Epithelial cell of esophagus (primary cell): Measurements from ENCODE around the gene PTPRT.

Experiments used
- DNase-seq: peaks from one replicate; pipeline ENCODE4 v3.0.0; 2010; ENCODE audit warnings: low read depth
- H3K4me3 ChIP-seq: 2 replicates; pipeline ENCODE4 v1.5.1; 2011; ENCODE audit warnings: mild to moderate bottlenecking, low read length, control low read depth
- TF ChIP-seq, protein P1 (sequence below): IDR thresholded peaks from 2 replicates; pipeline ENCODE4 v1.5.1; 2011; ENCODE audit warnings: low read depth, mild to moderate bottlenecking, low read length, control low read depth, inconsistent platforms; ENCODE audit not compliant: insufficient read depth; ENCODE audit errors: missing control alignments

PTPRT gene

DNA sequence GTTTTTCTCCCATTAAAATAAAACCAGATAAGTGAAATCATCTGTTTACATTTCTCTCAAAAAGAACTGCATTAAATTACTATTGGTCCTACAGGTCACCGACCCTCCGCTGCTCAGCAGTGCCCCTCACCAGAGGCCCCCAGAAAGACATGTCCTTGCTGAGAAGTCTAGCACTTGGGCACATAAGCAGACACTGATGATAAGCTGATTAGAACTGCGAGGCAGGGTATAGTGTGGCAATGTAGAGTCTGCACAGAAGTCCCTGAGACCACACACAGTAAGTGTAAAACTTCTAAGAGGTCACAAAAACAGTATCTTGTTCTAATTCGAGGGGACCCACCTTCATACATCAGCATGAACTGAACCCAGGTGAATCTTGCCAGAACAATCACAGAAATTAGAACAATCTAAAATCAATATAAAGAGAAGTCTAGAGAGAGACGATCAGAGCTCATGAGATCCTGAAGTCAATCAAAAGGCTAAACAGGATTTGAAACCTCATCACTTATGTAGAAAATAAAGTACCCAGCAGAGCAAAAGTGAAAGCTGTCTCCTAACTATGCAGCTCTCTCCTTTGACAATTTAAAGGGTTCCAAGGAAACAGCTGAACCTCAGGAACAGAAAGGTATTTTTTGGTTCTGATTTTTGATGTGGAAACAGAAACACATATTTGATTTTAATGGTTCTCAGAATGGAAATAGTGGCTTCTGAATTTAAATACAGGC, 182.9 kb downstream of the PTPRT start:
- H3K4me3 ChIP-seq: no peak overlapping the region
- TF ChIP-seq, protein P1, sequence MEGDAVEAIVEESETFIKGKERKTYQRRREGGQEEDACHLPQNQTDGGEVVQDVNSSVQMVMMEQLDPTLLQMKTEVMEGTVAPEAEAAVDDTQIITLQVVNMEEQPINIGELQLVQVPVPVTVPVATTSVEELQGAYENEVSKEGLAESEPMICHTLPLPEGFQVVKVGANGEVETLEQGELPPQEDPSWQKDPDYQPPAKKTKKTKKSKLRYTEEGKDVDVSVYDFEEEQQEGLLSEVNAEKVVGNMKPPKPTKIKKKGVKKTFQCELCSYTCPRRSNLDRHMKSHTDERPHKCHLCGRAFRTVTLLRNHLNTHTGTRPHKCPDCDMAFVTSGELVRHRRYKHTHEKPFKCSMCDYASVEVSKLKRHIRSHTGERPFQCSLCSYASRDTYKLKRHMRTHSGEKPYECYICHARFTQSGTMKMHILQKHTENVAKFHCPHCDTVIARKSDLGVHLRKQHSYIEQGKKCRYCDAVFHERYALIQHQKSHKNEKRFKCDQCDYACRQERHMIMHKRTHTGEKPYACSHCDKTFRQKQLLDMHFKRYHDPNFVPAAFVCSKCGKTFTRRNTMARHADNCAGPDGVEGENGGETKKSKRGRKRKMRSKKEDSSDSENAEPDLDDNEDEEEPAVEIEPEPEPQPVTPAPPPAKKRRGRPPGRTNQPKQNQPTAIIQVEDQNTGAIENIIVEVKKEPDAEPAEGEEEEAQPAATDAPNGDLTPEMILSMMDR: no peak
- no peak for DNase-seq

DNA sequence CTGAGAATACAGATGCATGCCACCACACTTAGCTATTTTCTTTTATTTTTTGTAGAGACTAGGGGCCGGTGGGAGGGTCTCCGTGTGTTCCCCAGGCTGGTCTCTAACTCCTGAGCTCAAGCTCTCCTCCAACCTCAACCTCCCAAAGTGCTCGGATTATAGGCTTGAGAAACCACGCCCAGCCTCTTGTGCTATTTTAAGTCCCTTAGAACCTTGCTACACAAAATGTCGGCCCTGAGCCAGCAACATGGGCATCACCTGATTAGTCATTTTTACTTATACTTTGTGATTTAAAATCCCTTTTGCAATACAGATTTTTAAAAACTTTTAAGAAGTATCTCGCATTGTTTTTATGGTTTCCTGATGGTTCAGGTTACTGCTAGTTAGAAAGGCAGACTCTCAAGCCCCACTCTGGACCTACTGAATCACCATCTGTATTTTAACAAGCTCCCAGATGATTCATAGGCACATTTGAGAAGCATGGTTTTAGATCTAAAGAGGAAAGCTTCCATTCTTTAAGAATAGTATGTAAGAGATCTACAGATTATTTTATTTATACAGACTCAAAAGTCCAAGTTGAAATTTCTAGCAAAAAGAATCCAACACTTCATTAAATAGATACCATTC, 186.3 kb downstream of the PTPRT start:
- no peak overlapping the region for H3K4me3 ChIP-seq
- TF ChIP-seq, protein P1: no peak
- no peak for DNase-seq

DNA sequence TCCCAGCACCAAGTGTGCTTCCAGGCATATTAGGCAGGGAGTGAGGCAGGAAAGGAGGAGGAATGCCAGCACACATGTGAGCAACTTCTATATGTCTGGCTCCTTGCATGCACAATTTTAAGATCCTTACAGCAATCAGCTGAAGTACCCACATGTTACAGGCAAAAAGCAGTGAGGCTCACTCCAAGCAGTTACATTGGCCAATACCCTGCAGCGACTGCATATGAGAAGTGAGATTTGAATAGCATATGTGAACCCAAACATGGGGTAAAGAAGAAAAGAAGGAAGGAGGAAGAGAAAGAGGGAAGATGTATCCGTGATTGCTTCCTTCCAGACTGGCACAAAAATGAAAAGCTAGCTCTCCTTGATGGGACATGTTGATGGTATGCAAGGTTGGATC, 193.6 kb downstream of the PTPRT start:
- DNase-seq: no peak
- TF ChIP-seq, protein P1: no peak
- no peak overlapping the region for H3K4me3 ChIP-seq

DNA sequence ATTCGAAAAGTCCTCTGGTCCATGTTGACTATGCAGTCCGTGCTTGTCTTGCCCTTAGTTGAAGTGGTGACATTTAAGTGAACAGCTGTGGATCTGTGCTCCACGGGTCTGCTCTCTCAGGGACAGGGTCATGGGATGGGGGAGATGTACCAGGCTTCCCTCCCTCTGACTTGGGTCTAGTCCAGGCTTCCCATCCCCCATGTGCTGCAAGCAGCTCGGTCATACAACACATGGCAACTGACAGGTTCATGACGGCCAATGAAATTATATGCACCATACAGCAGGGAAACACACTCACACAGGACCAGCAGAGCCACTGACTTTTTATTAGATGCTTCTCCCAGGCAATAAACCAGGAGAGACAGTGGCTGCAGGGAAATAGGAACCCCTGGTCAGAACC, 201.4 kb downstream of the PTPRT start:
- no peak overlapping the region for H3K4me3 ChIP-seq
- DNase-seq: no peak
- TF ChIP-seq, protein P1: no peak

- no peak overlapping the region for H3K4me3 ChIP-seq
- DNase-seq: no peak
- TF ChIP-seq, protein P1: no peak
Observed at GRCh38 chr20:42987376-42988114, 202.2 kb downstream of the PTPRT start.

- no peak overlapping the region for H3K4me3 ChIP-seq
- TF ChIP-seq, protein P1: no peak
- no peak for DNase-seq
Observed at GRCh38 chr20:42986143-42986773, 203.4 kb downstream of the PTPRT start.
